Measurements from ENCODE around the gene TMEM151B.

GRCh38 chr6:44269178-44269920 lies 901 bp upstream of the TMEM151B start:
- TF ChIP-seq ELK1 (CRISPR knock-in tag; IDR thresholded peaks at IDR 0.05) (no peak), YBX1 (IDR thresholded peaks at IDR 0.05) (no peak), EP300 (IDR thresholded peaks at IDR 0.05; ENCODE audit: low read length) (no peak), UBTF (IDR thresholded peaks at IDR 0.05; ENCODE audit: borderline replicate concordance in 1 of 2, low read depth in 2 of 2, low read length in 2 of 2) (no peak), CTCF (IDR thresholded peaks at IDR 0.05 in 2 of 3, conservative IDR thresholded peaks at IDR 0.05 in 1 of 3; ENCODE audit: insufficient read depth in 2 of 3, low read depth in 1 of 3, low read length in 3 of 3) (no peak), SRF (CRISPR knock-in tag; IDR thresholded peaks at IDR 0.05) (no peak), ZNF445 (CRISPR knock-in tag; IDR thresholded peaks at IDR 0.05; ENCODE audit: low read depth) (no peak), CCNT2 (IDR thresholded peaks at IDR 0.05; ENCODE audit: borderline replicate concordance, extremely low read depth, insufficient read length, low read depth, low read length) (no peak), CHD2 (IDR thresholded peaks at IDR 0.05; ENCODE audit: low read depth, low read length) (no peak), E2F6 (IDR thresholded peaks at IDR 0.05; ENCODE audit: borderline replicate concordance in 1 of 2, extremely low read depth in 1 of 2, insufficient read depth in 1 of 2, insufficient read length in 1 of 2, low read depth in 1 of 2, low read length in 1 of 2, poor library complexity in 1 of 2, severe bottlenecking in 1 of 2) (no peak), TARDBP (IDR thresholded peaks at IDR 0.05) (no peak), TAF1 (IDR thresholded peaks at IDR 0.05; ENCODE audit: control insufficient read depth, extremely low read depth, insufficient read depth, low read length, severe bottlenecking) (no peak)

Data from K562 (cell line).